Coronary artery (tissue), 2 donors: ENCODE results near the gene ZNF385B.

ENCODE experiments used
- DNase-seq: peaks from one replicate; pipeline ENCODE4 v3.0.0-alpha.2; 2017; ENCODE audit warnings: low spot score
- H3K27ac ChIP-seq, 2 donors: fragments of 200-600 bp; sonication (generic); one replicate each; pipeline ENCODE4 v1.5.1; 2016 to 2019
- H3K4me3 ChIP-seq: fragments of 200-600 bp; sonication (generic); 2 replicates; pipeline ENCODE4 v1.5.1; 2016; ENCODE audit warnings: mild to moderate bottlenecking, moderate library complexity
- TF ChIP-seq, protein P1 (sequence below): fragments of 200-600 bp; sonication (generic); IDR thresholded peaks from one replicate; pipeline ENCODE4 v1.5.1; 2019; ENCODE audit warnings: antibody characterized with exemption

Gene ZNF385B

GRCh38 chr2:179692043-179692442, 169.4 kb downstream of the ZNF385B start:
- DNase-seq = no peak
- TF ChIP-seq, protein P1, sequence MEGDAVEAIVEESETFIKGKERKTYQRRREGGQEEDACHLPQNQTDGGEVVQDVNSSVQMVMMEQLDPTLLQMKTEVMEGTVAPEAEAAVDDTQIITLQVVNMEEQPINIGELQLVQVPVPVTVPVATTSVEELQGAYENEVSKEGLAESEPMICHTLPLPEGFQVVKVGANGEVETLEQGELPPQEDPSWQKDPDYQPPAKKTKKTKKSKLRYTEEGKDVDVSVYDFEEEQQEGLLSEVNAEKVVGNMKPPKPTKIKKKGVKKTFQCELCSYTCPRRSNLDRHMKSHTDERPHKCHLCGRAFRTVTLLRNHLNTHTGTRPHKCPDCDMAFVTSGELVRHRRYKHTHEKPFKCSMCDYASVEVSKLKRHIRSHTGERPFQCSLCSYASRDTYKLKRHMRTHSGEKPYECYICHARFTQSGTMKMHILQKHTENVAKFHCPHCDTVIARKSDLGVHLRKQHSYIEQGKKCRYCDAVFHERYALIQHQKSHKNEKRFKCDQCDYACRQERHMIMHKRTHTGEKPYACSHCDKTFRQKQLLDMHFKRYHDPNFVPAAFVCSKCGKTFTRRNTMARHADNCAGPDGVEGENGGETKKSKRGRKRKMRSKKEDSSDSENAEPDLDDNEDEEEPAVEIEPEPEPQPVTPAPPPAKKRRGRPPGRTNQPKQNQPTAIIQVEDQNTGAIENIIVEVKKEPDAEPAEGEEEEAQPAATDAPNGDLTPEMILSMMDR = no peak
- no peak overlapping the region for H3K27ac ChIP-seq
- no peak overlapping the region for H3K4me3 ChIP-seq

DNA sequence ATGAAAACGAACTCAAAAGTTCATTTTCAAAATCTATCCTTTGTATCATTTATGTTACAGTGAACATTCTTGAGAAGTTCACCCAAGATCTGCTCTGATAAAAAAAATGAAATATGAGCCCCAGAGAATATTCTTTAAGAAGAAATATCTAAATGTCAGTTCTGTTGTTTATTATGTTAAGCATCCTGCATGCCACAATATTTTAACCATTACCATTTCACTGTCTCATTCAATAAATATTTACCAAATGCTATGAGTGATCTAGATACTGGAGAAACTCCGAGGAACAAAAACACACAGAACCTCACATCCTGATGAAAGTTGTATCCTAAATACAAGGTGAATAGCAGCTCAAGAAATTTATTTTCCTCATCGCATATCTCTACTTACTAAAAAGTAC, 170.2 kb downstream of the ZNF385B start:
- no peak for DNase-seq
- Histone ChIP-seq H3K27ac (no peak overlapping the region), H3K4me3 (no peak overlapping the region)
- TF ChIP-seq, protein P1 = no peak

DNA sequence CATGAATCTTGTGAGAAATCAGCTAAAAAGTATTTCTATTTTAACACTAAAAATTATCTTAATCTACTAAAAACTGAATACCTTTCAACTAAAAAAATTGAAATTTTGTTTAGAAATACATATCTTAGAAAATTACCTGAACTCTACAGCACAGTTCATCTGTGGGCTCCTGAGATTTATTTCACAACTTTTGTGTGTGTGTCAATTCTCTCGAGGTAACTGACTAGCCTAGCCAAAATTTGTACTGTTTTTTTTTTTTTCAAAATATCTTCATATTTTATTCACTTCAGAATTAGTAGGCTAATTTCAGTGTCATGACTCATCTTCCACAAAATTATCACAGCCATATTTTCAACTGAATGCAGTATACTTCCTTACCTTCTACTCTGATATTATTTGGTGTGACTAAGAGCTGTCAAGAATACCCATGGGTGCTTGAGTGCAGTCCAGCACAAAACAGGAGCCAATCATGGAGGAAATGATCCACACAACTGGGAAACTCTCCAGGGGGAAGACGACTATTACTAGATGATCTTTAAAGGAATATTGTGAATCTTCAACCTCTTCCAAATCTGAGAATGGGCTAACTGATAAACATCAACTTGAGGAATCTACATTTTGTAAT, 174.6 kb downstream of the ZNF385B start:
- Histone ChIP-seq H3K4me3 (no peak overlapping the region), H3K27ac (no peak overlapping the region)
- TF ChIP-seq, protein P1 = no peak
- no peak for DNase-seq

GRCh38 chr2:179686069-179686468, 175.3 kb downstream of the ZNF385B start:
- TF ChIP-seq, protein P1 = no peak
- no peak overlapping the region for H3K27ac ChIP-seq
- DNase-seq = no peak
- H3K4me3 ChIP-seq = no peak overlapping the region

GRCh38 chr2:179685146-179685545, 176.3 kb downstream of the ZNF385B start:
- DNase-seq = no peak
- TF ChIP-seq, protein P1 = no peak
- no peak overlapping the region for H3K4me3 ChIP-seq
- H3K27ac ChIP-seq = no peak overlapping the region

DNA sequence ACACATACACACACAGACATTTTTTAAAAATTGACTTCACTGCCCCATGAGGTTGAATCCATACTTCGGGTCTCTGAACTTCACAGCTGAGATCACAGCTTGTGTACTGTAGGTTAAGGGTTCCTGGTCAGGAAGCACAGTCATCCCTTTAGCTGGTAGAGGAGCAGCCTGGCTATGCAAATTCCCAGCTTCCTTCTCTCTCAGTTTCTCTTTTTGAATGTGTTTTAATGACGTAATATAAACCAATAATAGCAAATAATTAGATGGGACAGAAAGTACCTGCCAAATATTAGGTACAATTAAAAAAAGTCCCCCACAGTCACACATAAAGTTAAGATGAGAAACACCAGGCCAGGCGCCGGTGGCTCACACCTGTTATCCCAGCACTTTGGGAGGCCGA, 178.7 kb downstream of the ZNF385B start:
- TF ChIP-seq, protein P1 = no peak
- H3K27ac ChIP-seq = no peak overlapping the region
- DNase-seq = no peak

DNA sequence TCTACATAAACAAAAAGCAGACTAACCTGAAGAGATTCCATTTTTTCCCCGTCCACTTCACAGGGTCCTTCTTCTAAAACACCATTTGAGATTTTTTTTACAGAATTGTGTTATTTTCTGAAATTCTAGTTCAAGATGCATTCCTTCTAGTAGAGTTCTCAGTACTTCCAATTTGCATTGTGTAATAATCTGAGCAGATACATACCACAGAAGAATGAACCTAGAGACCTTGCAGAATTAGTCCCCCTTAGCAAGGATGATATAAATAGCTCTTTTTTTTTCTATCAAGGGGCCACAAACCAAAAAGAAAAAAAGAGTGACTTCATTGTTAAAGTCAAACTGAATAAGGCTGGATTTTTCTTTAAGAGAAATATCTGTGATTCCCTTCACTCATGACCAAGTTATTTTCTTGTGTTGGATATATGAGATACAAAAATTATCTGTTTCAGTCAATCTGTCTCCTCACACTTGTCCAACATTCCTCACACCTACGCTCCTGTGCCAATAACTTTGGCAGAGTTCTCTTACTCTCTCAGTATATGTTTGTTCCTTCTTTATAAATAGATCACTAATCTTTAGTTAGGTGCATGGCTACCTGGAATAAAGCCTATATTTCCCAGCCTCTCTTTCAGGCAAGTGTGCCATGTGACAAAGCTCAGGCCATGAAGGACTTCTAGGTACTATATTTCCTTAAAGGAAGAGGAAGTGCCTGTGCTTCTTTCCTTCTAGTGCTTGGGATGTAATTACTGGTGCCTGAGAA, 183.5 kb downstream of the ZNF385B start:
- TF ChIP-seq, protein P1 = no peak
- H3K4me3 ChIP-seq = no peak overlapping the region
- H3K27ac ChIP-seq = peak overlapping the region in 1 of 2 donors; percentile 12
- no peak for DNase-seq

More for the DNA sequence above, 178.7 kb downstream of the ZNF385B start:
- H3K4me3 ChIP-seq = no peak overlapping the region
